Sigmoid colon (tissue), 7 donors: ENCODE measurements around the gene ABHD14A. TPM values are rescaled to one million over a fixed set of nuclear protein-coding genes. Genes with fewer than 3 reads are reported as not detected.

ENCODE experiments used
- DNase-seq: peaks from one replicate; pipeline ENCODE4 v3.0.0-alpha.2; 2019
- H3K27ac ChIP-seq, 4 donors: fragments of 200-600 bp; sonication (generic); one replicate each; pipeline ENCODE4 v1.5.1; 2016 to 2019; ENCODE audit warnings: mild to moderate bottlenecking in 1 of 4
- H3K27me3 ChIP-seq, 3 donors: fragments of 200-600 bp; sonication (generic); one replicate each; pipeline ENCODE4 v1.5.1; 2019; ENCODE audit warnings: mild to moderate bottlenecking in 1 of 3
- H3K36me3 ChIP-seq, 4 donors: fragments of 200-600 bp; sonication (generic); one replicate each; pipeline ENCODE4 v1.5.1; 2016 to 2019
- H3K4me1 ChIP-seq, 4 donors: fragments of 200-600 bp; sonication (generic); one replicate each; pipeline ENCODE4 v1.5.1; 2017 to 2019
- H3K4me3 ChIP-seq, 4 donors: fragments of 200-600 bp; sonication (generic); one replicate each; pipeline ENCODE4 v1.5.1; 2017 to 2019; ENCODE audit warnings: mild to moderate bottlenecking in 2 of 4, moderate library complexity in 1 of 4
- H3K9me3 ChIP-seq, 4 donors: fragments of 200-600 bp in 3 of 4; sonication (generic) in 3 of 4; one replicate each; pipeline versions ENCODE4 v1.5.1 to v1.6.1; 2013 to 2019
- CTCF ChIP-seq, 4 experiments: fragments of 450-650 bp in 3 of 4; fragments of 200-600 bp in 1 of 4; IDR thresholded peaks; one replicate each; pipeline ENCODE4 v1.5.1; 2016 to 2019; ENCODE audit warnings: antibody characterized with exemption in 4 of 4, mild to moderate bottlenecking in 3 of 4, moderate library complexity in 2 of 4
- EP300 ChIP-seq, 4 donors: sonication (generic); formaldehyde crosslinking; IDR thresholded peaks; one replicate each; pipeline ENCODE4 v1.6.1; 2017; ENCODE audit warnings: antibody characterized with exemption in 4 of 4
- POLR2A ChIP-seq, 2 donors: fragments of 450-650 bp; IDR thresholded peaks; one replicate each; pipeline ENCODE4 v1.6.1; 2016; ENCODE audit warnings: antibody characterized with exemption in 2 of 2, mild to moderate bottlenecking in 2 of 2, moderate library complexity in 2 of 2
- POLR2AphosphoS5 ChIP-seq, 4 donors: sonication (generic); formaldehyde crosslinking; IDR thresholded peaks; one replicate each; pipeline ENCODE4 v1.6.1; 2017; ENCODE audit warnings: antibody characterized with exemption in 4 of 4
- WGBS, 2 donors: extraction: QIAGEN DNeasy Blood & Tissue Kit; methylation state at CpG; one replicate each; pipeline ENCODE4 v1.1.7; 2013; 5-methylcytosine and 5-hydroxymethylcytosine counted together
- intact Hi-C: fragments of 100-400 bp; cut with DNase I; formaldehyde crosslinking; loops from one replicate; pipeline ENCODE4 v1.15.1; 2023
- polyA plus RNA-seq, 3 donors: library from polyadenylated mRNA; stranded (reverse); fragments of 200-250 nt; gene quantifications; one replicate each; pipeline ENCODE4 v1.2.3, GENCODE V29; 2013
- total RNA-seq, 4 donors: library from RNA; depleted of rRNA; stranded (reverse); fragments of >200 nt; gene quantifications; one replicate each; pipeline ENCODE4 v1.1.0, GENCODE V29; 2016
- donor health status: healthy with polysubstance abuse.
- donor health status: Bipolar disorder and iron deficiency.
- donor health status: healthy.

Gene ABHD14A
- total and polyA plus RNA-seq, 7 donors: 3.2 to 35.3 (median 16.3) TPM

- H3K9me3 ChIP-seq: no peaks in the 10 kb centered on the region
- DNase-seq: peak; percentile 91
- H3K27me3 ChIP-seq: no peaks in the 10 kb centered on the region
- peaks cover 0 to 32% (median 25%) of the 10 kb centered on the region in 4 donors for H3K4me1 ChIP-seq
- 40 to 43% methylated on average over 46 of the region's 46 CpGs for WGBS, 2 donors
- H3K27ac ChIP-seq: peak overlapping the region; percentile 88 to 95 (median 94)
- H3K36me3 ChIP-seq: peaks cover 0 to 7% (median 0%) of the 10 kb centered on the region in 4 donors
- H3K4me3 ChIP-seq: peak overlapping the region; percentile 36 to 76 (median 72)
- intact Hi-C loops: no loop called here
- TF ChIP-seq CTCF (IDR thresholded peaks at IDR 0.05) (no peak), POLR2AphosphoS5 (IDR thresholded peaks at IDR 0.05) (no peak), EP300 (IDR thresholded peaks at IDR 0.05) (no peak), POLR2A (IDR thresholded peaks at IDR 0.05) (no peak)
These were observed 1.1 kb downstream of the ABHD14A start for GRCh38 chr3:51975852-51976549.

- 91 to 94% methylated on average over 9 of the region's 9 CpGs for WGBS, 2 donors
- intact Hi-C loops: no loop called here
- TF ChIP-seq EP300 (IDR thresholded peaks at IDR 0.05) (no peak), POLR2A (IDR thresholded peaks at IDR 0.05) (no peak), CTCF (IDR thresholded peaks at IDR 0.05) (no peak), POLR2AphosphoS5 (IDR thresholded peaks at IDR 0.05) (no peak)
- Histone ChIP-seq H3K4me3 (no peak overlapping the region), H3K9me3 (no peaks in the 10 kb centered on the region), H3K36me3 (peaks cover 0 to 7% (median 0%) of the 10 kb centered on the region in 4 donors), H3K27ac (no peak overlapping the region), H3K4me1 (peaks cover 0 to 39% (median 34%) of the 10 kb centered on the region in 4 donors), H3K27me3 (no peaks in the 10 kb centered on the region)
- no peak for DNase-seq
These were observed 2.7 kb downstream of the ABHD14A start for GRCh38 chr3:51977446-51978142.

- peaks cover 0 to 40% (median 32%) of the 10 kb centered on the region in 4 donors for H3K4me1 ChIP-seq
- intact Hi-C loops: no loop called here
- WGBS, 2 donors: 84 to 90% methylated on average over 4 of the region's 4 CpGs
These were observed 3.3 kb downstream of the ABHD14A start for GRCh38 chr3:51978143-51978502.

GRCh38 chr3:51980253-51980652 lies 5.4 kb downstream of the ABHD14A start:
- Histone ChIP-seq H3K4me3 (no peak overlapping the region), H3K36me3 (peaks cover 0 to 7% (median 0%) of the 10 kb centered on the region in 4 donors), H3K9me3 (no peaks in the 10 kb centered on the region), H3K27me3 (no peaks in the 10 kb centered on the region), H3K4me1 (peaks cover 0 to 38% (median 30%) of the 10 kb centered on the region in 4 donors), H3K27ac (no peak overlapping the region)
- WGBS, 2 donors: 97% methylated on average over 10 of the region's 10 CpGs
- no peak for DNase-seq
- intact Hi-C loops: no loop called here
- no peak for TF ChIP-seq POLR2AphosphoS5 (IDR thresholded peaks at IDR 0.05)
- TF ChIP-seq CTCF (IDR thresholded peaks at IDR 0.05): no peak
- no peak for TF ChIP-seq EP300 (IDR thresholded peaks at IDR 0.05)
- TF ChIP-seq POLR2A (IDR thresholded peaks at IDR 0.05): no peak

More at GRCh38 chr3:51978143-51978502, 3.3 kb downstream of the ABHD14A start:
- Histone ChIP-seq H3K4me3 (no peak overlapping the region), H3K27ac (no peak overlapping the region), H3K27me3 (no peaks in the 10 kb centered on the region), H3K36me3 (peaks cover 0 to 7% (median 0%) of the 10 kb centered on the region in 4 donors), H3K9me3 (no peaks in the 10 kb centered on the region)
- TF ChIP-seq POLR2A (IDR thresholded peaks at IDR 0.05) (no peak), EP300 (IDR thresholded peaks at IDR 0.05) (no peak), CTCF (IDR thresholded peaks at IDR 0.05) (no peak), POLR2AphosphoS5 (IDR thresholded peaks at IDR 0.05) (no peak)
- no peak for DNase-seq
